ENCODE measurements around the gene CTSL.
"Not testable (repeated sequence)": the region's sequence is repeated elsewhere in the genome, so short reads cannot be mapped to it uniquely, and the experiment has no call there.

The CTSL gene

GRCh38 chr9:87718852-87719612 lies 6.9 kb upstream of the CTSL start:
- no peak for DNase-seq (ENCODE audit: low read depth in 2 of 2, low spot score in 1 of 2)

GRCh38 chr9:87720173-87720572 lies 5.7 kb upstream of the CTSL start:
- DNase-seq (ENCODE audit: low read depth in 2 of 2, low spot score in 1 of 2), result no peak

- DNase-seq (ENCODE audit: low read depth in 2 of 2, low spot score in 1 of 2), result no peak
These were observed 3.4 kb upstream of the CTSL start for GRCh38 chr9:87722393-87723088.

- no peak for DNase-seq (ENCODE audit: low read depth in 2 of 2, low spot score in 1 of 2)
These were observed 491 bp upstream of the CTSL start for GRCh38 chr9:87725356-87725899.

GRCh38 chr9:87729246-87729645 lies 3.3 kb downstream of the CTSL start:
- no peak for DNase-seq (ENCODE audit: low read depth in 2 of 2, low spot score in 1 of 2)

GRCh38 chr9:87731321-87731720 lies 5.4 kb downstream of the CTSL start:
- DNase-seq (ENCODE audit: low read depth in 2 of 2, low spot score in 1 of 2), result no peak

GRCh38 chr9:87732344-87732743 lies 6.4 kb downstream of the CTSL start:
- no peak for DNase-seq (ENCODE audit: low read depth in 2 of 2, low spot score in 1 of 2)

- DNase-seq (ENCODE audit: low read depth in 2 of 2, low spot score in 1 of 2), result no peak
These were observed 6.8 kb downstream of the CTSL start for GRCh38 chr9:87732756-87733155.

GRCh38 chr9:87733273-87734052 lies 7.5 kb downstream of the CTSL start:
- no peak for DNase-seq (ENCODE audit: low read depth in 2 of 2, low spot score in 1 of 2)

GRCh38 chr9:87734106-87734505 lies 8.2 kb downstream of the CTSL start:
- DNase-seq (ENCODE audit: low read depth in 2 of 2, low spot score in 1 of 2), result no peak

GRCh38 chr9:87739546-87739945 lies 13.6 kb downstream of the CTSL start:
- no peak for DNase-seq (ENCODE audit: low read depth in 2 of 2, low spot score in 1 of 2)

- DNase-seq (ENCODE audit: low read depth in 2 of 2, low spot score in 1 of 2), result no peak
These were observed 14.3 kb downstream of the CTSL start for GRCh38 chr9:87740209-87740608.

GRCh38 chr9:87741326-87741725 lies 15.4 kb downstream of the CTSL start:
- DNase-seq (ENCODE audit: low read depth in 2 of 2, low spot score in 1 of 2), result no peak

GRCh38 chr9:87741891-87742290 lies 16.0 kb downstream of the CTSL start:
- DNase-seq (ENCODE audit: low read depth in 2 of 2, low spot score in 1 of 2), result no peak

- DNase-seq (ENCODE audit: low read depth in 2 of 2, low spot score in 1 of 2), result no peak
These were observed 17.0 kb downstream of the CTSL start for GRCh38 chr9:87742813-87743428.

GRCh38 chr9:87744247-87744646 lies 18.3 kb downstream of the CTSL start:
- not testable (repeated sequence) for DNase-seq (ENCODE audit: low read depth in 2 of 2, low spot score in 1 of 2)

GRCh38 chr9:87746186-87746585 lies 20.3 kb downstream of the CTSL start:
- no peak for DNase-seq (ENCODE audit: low read depth in 2 of 2, low spot score in 1 of 2)

GRCh38 chr9:87748881-87749280 lies 23.0 kb downstream of the CTSL start:
- DNase-seq (ENCODE audit: low read depth in 2 of 2, low spot score in 1 of 2), result no peak

- DNase-seq (ENCODE audit: low read depth in 2 of 2, low spot score in 1 of 2), result no peak
These were observed 23.6 kb downstream of the CTSL start for GRCh38 chr9:87749335-87750035.

GRCh38 chr9:87750726-87751125 lies 24.8 kb downstream of the CTSL start:
- DNase-seq (ENCODE audit: low read depth in 2 of 2, low spot score in 1 of 2), result no peak

- DNase-seq (ENCODE audit: low read depth in 2 of 2, low spot score in 1 of 2), result no peak
These were observed 25.5 kb downstream of the CTSL start for GRCh38 chr9:87751423-87751822.
